GM19099 (cell line): ENCODE results near the gene MRE11.

Experiments used
- POLR2A ChIP-seq: IDR thresholded peaks from 3 replicates; pipeline ENCODE4 v1.6.1; 2011; ENCODE audit warnings: low read depth; ENCODE audit not compliant: insufficient read length; ENCODE audit errors: extremely low read depth

MRE11 gene

GRCh38 chr11:94493281-94494125 lies at the start of gene MRE11, which contains the start of gene ANKRD49:
Gene MRE11, minus strand, starts transcription at chr11:94493844. Its CDS starts 1,043 bp downstream, at chr11:94492801.
Gene ANKRD49, plus strand, starts transcription at chr11:94493984. Its CDS starts 2,710 bp downstream, at chr11:94496694.
- TF ChIP-seq POLR2A, result peak; percentile 77

- no peak for TF ChIP-seq POLR2A
Observed at GRCh38 chr11:94539420-94539819, 45.8 kb upstream of the MRE11 start.

GRCh38 chr11:94537031-94537600 lies 43.5 kb upstream of the MRE11 start:
- TF ChIP-seq POLR2A, result no peak

- TF ChIP-seq POLR2A, result no peak
Observed at GRCh38 chr11:94536386-94536785, 42.7 kb upstream of the MRE11 start.

- no peak for TF ChIP-seq POLR2A
Observed at GRCh38 chr11:94533696-94534630, 40.3 kb upstream of the MRE11 start.

GRCh38 chr11:94533206-94533605 lies 39.6 kb upstream of the MRE11 start:
- no peak for TF ChIP-seq POLR2A

GRCh38 chr11:94532211-94532610 lies 38.6 kb upstream of the MRE11 start:
- no peak for TF ChIP-seq POLR2A

- TF ChIP-seq POLR2A, result no peak
Observed at GRCh38 chr11:94528551-94528950, 34.9 kb upstream of the MRE11 start.

- no peak for TF ChIP-seq POLR2A
Observed at GRCh38 chr11:94526645-94527438, 33.2 kb upstream of the MRE11 start.

- no peak for TF ChIP-seq POLR2A
Observed at GRCh38 chr11:94525546-94526324, 32.1 kb upstream of the MRE11 start.

GRCh38 chr11:94524341-94524740 lies 30.7 kb upstream of the MRE11 start:
- no peak for TF ChIP-seq POLR2A

- TF ChIP-seq POLR2A, result no peak
Observed at GRCh38 chr11:94521684-94522083, 28.0 kb upstream of the MRE11 start.

- no peak for TF ChIP-seq POLR2A
Observed at GRCh38 chr11:94519478-94520084, 25.9 kb upstream of the MRE11 start.

GRCh38 chr11:94518300-94518699 lies 24.7 kb upstream of the MRE11 start:
- TF ChIP-seq POLR2A, result no peak

- TF ChIP-seq POLR2A, result no peak
Observed at GRCh38 chr11:94516725-94517124, 23.1 kb upstream of the MRE11 start.
